ENCODE data around the gene DCUN1D3.
"Not testable (repeated sequence)": the region's sequence is repeated elsewhere in the genome, so short reads cannot be mapped to it uniquely, and the experiment has no call there.

Gene DCUN1D3

DNA sequence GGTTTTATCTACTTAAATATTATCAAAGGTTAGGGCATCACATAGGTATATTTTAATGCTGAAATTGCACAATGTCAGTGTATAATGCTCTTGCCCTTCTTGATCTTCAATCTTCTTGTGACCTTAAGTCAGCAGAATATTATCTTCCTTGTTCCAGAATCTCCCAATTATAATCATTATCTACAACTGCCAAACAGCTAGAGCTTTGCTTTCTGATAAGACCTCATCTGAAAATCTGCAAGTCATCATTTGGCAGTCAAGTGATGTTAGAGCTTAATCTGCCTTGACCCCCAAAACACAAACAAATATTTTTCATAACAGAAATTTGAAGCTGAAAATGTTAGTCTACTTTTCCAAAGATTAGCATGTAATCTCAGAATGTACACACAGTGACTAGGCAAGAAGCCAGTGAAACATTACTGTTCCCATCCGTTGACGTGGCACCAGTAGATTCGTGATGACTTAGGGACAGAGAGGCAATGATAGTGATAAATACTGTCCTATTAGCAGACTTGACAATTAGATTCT, 74.1 kb downstream of the DCUN1D3 start:
- no peak for DNase-seq (ENCODE audit: low read depth, low spot score)

GRCh38 chr16:20822521-20823325, 77.4 kb downstream of the DCUN1D3 start:
- no peak for DNase-seq (ENCODE audit: low read depth, low spot score)

- no peak for DNase-seq (ENCODE audit: low read depth, low spot score)
Observed at GRCh38 chr16:20821682-20822081, 78.5 kb downstream of the DCUN1D3 start.

DNA sequence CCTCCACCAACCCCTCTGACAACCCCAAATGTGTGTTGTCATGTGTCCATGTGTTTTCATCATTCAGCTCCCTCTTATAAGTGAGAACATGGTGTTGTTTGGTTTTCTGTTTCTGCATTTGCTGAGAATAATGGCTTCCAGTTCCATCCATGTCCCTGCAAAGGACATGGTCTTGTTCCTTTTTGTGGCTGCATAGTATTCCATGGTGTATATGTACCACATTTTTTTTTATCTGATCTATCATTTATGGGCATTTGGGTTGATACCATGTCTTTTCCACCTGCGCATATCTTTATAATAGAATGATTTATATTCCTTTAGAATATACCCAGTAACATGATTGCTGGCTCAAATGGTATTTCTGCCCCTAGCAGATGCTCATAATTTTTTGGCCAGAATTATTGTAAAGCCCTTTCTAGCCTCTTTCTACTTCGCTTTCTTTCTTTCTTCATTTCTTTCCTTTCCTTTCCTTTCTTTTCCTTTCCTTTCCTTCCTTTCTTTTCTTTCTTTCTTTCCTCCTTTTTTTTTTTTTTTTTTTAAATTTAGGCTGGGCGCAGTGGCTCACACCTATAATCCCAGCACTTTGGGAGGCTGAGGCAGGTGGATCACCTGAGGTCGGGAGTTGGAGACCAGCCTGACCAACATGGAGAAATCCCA, 81.1 kb downstream of the DCUN1D3 start:
- no peak for DNase-seq (ENCODE audit: low read depth, low spot score)

DNA sequence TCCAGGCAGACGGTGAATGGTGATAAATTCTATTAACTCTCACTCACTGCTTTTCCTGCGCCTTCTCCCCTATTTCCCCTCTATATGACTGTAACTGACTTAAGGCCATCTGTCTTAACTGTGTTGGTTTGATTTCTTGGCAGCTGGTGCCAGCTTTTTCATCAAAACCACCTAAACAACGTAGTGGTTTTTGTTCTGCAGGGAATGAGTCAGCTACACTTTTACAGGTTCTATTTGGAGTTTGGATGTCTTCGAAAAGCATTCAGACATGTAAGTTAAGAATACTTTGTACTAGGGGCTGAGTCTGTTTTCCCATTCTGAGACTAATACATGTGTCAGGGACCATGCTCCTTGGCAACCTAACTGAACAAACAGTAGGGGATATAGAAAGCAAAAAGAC, 85.4 kb downstream of the DCUN1D3 start:
- no peak for DNase-seq (ENCODE audit: low read depth, low spot score)

DNA sequence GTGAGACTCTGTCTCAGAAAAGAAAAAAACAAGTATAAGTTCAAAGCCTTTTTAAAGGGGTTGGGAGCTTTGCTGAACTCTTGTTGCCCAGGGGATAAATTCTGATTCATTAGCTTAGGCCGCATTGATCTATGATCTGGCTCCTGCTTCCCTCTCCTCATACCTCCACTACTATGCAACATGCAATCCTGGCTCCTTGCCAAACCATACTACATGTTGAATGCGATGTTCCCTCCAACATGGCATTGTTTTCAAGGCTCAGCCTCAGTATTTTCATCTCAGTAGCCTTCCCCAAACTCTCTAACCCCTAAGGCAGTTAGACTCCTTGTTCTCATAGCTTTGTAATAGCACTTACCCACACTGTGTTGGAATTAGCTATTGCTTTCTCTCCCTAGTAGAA, 87.6 kb downstream of the DCUN1D3 start:
- no peak for DNase-seq (ENCODE audit: low read depth, low spot score)

DNA sequence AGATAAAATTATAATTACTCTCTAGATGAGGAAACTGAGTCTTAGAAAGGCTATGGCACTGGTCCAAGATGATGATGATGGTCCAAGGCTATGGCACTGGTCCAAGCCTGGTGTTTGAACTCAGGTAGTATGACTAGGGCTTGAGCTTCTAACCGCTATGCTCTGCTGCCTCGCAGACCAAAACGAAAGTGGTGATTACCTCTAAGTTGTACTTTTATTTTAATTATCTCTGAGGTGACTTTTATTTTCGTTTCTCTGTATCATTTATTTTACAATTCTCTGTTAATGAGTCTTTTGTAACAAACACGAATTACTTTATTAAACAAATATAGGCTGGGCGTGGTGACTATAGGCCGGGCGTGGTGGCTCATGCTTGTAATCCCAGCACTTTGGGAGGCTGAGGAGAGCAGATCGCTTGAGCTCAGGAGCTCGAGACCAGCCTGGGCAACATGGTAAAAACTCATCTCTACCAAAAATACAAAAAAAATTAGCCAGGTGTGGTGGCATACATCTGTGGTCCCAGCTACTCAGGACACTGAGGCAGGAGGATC, 88.2 kb downstream of the DCUN1D3 start:
- no peak for DNase-seq (ENCODE audit: low read depth, low spot score)

- DNase-seq (ENCODE audit: low read depth, low spot score), result no peak
Observed at GRCh38 chr16:20807862-20808261, 92.3 kb downstream of the DCUN1D3 start.

GRCh38 chr16:20806168-20807050, 93.7 kb downstream of the DCUN1D3 start, which contains the start of the genes ERI2 and REXO5:
ERI2 (minus strand) TSS chr16:20806472; CDS start chr16:20806430, 42 bp downstream.
REXO5 (plus strand) TSS chr16:20806527; CDS start chr16:20806954, 427 bp downstream.
- DNase-seq (ENCODE audit: low read depth, low spot score), result peak; percentile 77

DNA sequence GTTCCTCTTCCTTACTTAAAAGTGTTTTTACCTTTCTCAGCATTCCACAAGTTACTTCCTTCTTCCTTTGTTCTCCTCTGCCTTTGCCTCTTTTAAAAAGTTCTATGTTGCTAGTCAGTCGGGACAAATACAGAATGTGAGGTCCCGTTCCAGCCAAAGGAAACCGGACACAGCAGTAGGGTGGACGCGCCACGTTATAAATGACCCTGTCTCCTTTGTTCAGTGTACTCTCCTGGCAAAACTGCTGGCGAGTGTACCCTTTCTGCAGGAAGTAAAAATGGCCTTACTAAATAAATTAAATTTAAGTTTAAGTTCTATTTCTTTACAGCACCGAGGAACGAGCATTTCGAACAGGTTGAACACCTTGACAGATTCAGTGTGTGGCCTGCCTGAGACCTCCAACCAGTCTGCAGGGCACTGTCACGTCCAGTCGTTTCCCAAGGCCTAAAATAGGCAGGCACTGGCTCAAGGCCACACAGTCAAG, 94.4 kb downstream of the DCUN1D3 start:
- not testable (repeated sequence) for DNase-seq (ENCODE audit: low read depth, low spot score)
